Heart right ventricle (tissue), 16 donors: ENCODE results near the gene TNFAIP2. TPM values are rescaled to one million over a fixed set of nuclear protein-coding genes. Genes with fewer than 3 reads are reported as not detected.

Source experiments
- ATAC-seq, 8 donors: fragments of 200-7000 bp; cut with Tn5 transposase; one replicate each; pipeline ENCODE4 v1.9.1; 2020; ENCODE audit warnings: mild to moderate bottlenecking in 8 of 8, moderate library complexity in 8 of 8, moderate number of reproducible peaks in 1 of 8
- DNase-seq, 2 donors: peaks; one replicate each; pipeline ENCODE4 v3.0.0-alpha.2; 2020
- H3K27ac ChIP-seq, 10 donors: fragments of 200-600 bp; sonication (generic) in 2 of 10; one replicate each; pipeline versions ENCODE4 v1.5.0 to v1.8.0; 2020 to 2022; ENCODE audit warnings: mild to moderate bottlenecking in 3 of 10
- H3K27me3 ChIP-seq, 7 donors: fragments of 200-600 bp; one replicate each; pipeline ENCODE4 v1.8.0; 2021 to 2022; ENCODE audit warnings: mild to moderate bottlenecking in 2 of 7
- H3K36me3 ChIP-seq, 9 donors: fragments of 200-600 bp; sonication (generic) in 1 of 9; one replicate each; pipeline versions ENCODE4 v1.5.0 to v1.8.0; 2020 to 2022; ENCODE audit warnings: mild to moderate bottlenecking in 2 of 9
- H3K4me1 ChIP-seq, 9 donors: fragments of 200-600 bp; sonication (generic) in 1 of 9; one replicate each; pipeline versions ENCODE4 v1.5.0 to v1.8.0; 2020 to 2022; ENCODE audit warnings: mild to moderate bottlenecking in 4 of 9
- H3K4me3 ChIP-seq, 10 donors: fragments of 200-600 bp; sonication (generic) in 2 of 10; one replicate each; pipeline versions ENCODE4 v1.5.0 to v1.8.0; 2020 to 2022; ENCODE audit warnings: mild to moderate bottlenecking in 7 of 10, moderate library complexity in 2 of 10
- H3K9me3 ChIP-seq, 11 donors: fragments of 200-600 bp in 10 of 11; sonication (generic) in 2 of 11; one replicate each; pipeline versions ENCODE4 v1.5.0 to v1.8.0; 2013 to 2022; ENCODE audit warnings: mild to moderate bottlenecking in 2 of 11, control low read depth in 1 of 11, moderate library complexity in 1 of 11
- WGBS, 2 donors: extraction: QIAGEN DNeasy Blood & Tissue Kit; methylation state at CpG; one replicate each; pipeline ENCODE4 v1.1.7; 2013; ENCODE audit warnings: inconsistent platforms in 1 of 2; 5-methylcytosine and 5-hydroxymethylcytosine counted together
- intact Hi-C, 10 donors: fragments of 100-400 bp; cut with DNase I; formaldehyde crosslinking; loops; one replicate each; pipeline versions ENCODE4 v1.11.1 to v1.14.2; 2022
- polyA plus RNA-seq, 2 donors: library from polyadenylated mRNA; stranded (reverse); fragments of 200-250 nt; gene quantifications; one replicate each; pipeline ENCODE4 v1.2.3, GENCODE V29; 2013
- total RNA-seq, 10 donors: library from RNA; stranded (reverse); fragmentation: NEBNext Ultra II Directional in 3 of 10; extraction: Animal tissue kit (Norgen Biotek cat#: 25700) in 3 of 10; gene quantifications; one replicate each; pipeline versions ENCODE4 v1.2.1 to v1.2.4, GENCODE V29; 2021 to 2023
- TF ChIP-seq, protein P1 (sequence below), 9 donors: fragments of 200-600 bp; sonication (generic) in 2 of 9; IDR thresholded peaks; one replicate each; pipeline versions ENCODE4 v1.5.0 to v1.8.0; 2021 to 2022; ENCODE audit warnings: antibody characterized with exemption in 9 of 9, mild to moderate bottlenecking in 5 of 9, moderate library complexity in 1 of 9
- donor health status: Arrhythmogenic right ventricular cardiomyopathy.
- donor health status: ischemic (EF 13 %, LVEDD 7.1; RV severe dilation, severe dysfunction).
- donor health status: healthy with polysubstance abuse.
- donor health status: DM: no; HTN: yes; CAD: no.
- donor health status: DM: no; HTN: no; CAD: no.
- donor health status: ischemic (EF 25% LVEDD 6.9; RV normal size, moderate dysfunction).
- donor health status: ischemic (EF 25% LVEDD 5.7; RV mildly dilated, moderate dysfunction).
- donor health status: healthy.
- donor health status: DM: yes; HTN: yes; CAD: no.
- donor health status: Ischemic cardiomyopathy.
- donor health status: ischemic (EF 35%, LVEDD 5.7; RV mildly dilated, moderate dysfunction).
- donor health status: nonischemic (EF 11% LVEDD 7.7; RV severe dilation, severe dysfunction).
- donor health status: DM: yes; HTN: yes; CAD: no.
- donor health status: PGD.
- donor health status: ischemic (EF 29% LVEDD 5.4; RV normal size, mild dysfunction).
- donor health status: nonischemic (EF 23%, LVEDD 6.1; RV moderate dilation, normal function).

Gene TNFAIP2
- total and polyA plus RNA-seq, 12 donors: 21.8 to 138 (median 42.0) TPM

DNA sequence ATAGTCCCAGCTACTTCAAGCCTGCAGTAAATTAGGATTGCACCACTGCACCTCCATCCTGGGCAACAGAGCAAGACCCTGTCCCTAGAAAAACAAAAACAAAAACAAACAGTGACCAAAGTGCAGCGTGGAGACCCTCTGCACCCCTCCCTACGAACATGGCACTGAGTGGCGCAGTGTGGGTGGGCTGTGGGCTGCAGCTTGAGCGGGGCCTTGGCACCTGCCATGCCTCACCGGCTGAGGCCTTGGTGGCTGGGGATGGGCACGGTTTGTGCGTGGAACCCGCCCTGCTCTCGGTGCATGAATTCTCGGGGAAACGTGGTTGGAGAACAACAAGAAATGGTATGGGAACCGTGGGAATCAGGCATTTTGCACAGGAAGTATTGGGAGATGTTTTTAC lies 60.8 kb downstream of the TNFAIP2 start:
- TF ChIP-seq, protein P1, sequence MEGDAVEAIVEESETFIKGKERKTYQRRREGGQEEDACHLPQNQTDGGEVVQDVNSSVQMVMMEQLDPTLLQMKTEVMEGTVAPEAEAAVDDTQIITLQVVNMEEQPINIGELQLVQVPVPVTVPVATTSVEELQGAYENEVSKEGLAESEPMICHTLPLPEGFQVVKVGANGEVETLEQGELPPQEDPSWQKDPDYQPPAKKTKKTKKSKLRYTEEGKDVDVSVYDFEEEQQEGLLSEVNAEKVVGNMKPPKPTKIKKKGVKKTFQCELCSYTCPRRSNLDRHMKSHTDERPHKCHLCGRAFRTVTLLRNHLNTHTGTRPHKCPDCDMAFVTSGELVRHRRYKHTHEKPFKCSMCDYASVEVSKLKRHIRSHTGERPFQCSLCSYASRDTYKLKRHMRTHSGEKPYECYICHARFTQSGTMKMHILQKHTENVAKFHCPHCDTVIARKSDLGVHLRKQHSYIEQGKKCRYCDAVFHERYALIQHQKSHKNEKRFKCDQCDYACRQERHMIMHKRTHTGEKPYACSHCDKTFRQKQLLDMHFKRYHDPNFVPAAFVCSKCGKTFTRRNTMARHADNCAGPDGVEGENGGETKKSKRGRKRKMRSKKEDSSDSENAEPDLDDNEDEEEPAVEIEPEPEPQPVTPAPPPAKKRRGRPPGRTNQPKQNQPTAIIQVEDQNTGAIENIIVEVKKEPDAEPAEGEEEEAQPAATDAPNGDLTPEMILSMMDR (IDR thresholded peaks at IDR 0.05): no peak
- Histone ChIP-seq H3K4me3 (no peak overlapping the region), H3K4me1 (peaks cover 0 to 7% (median 6%) of the 10 kb centered on the region in 9 donors), H3K36me3 (no peaks in the 10 kb centered on the region), H3K27ac (no peak overlapping the region), H3K27me3 (peaks cover 0 to 37% (median 28%) of the 10 kb centered on the region in 7 donors), H3K9me3 (no peaks in the 10 kb centered on the region)
- DNase-seq (no peak), ATAC-seq (no peak)
- intact Hi-C loops: loop anchor here in 4 of 10 donors (2.0 to 10.0 kb wide), 3 partner anchors 79 to 111 kb away; no protein-coding TSS in a partner anchor
- 83 to 88% methylated on average over 12 of the region's 12 CpGs for WGBS, 2 donors

DNA sequence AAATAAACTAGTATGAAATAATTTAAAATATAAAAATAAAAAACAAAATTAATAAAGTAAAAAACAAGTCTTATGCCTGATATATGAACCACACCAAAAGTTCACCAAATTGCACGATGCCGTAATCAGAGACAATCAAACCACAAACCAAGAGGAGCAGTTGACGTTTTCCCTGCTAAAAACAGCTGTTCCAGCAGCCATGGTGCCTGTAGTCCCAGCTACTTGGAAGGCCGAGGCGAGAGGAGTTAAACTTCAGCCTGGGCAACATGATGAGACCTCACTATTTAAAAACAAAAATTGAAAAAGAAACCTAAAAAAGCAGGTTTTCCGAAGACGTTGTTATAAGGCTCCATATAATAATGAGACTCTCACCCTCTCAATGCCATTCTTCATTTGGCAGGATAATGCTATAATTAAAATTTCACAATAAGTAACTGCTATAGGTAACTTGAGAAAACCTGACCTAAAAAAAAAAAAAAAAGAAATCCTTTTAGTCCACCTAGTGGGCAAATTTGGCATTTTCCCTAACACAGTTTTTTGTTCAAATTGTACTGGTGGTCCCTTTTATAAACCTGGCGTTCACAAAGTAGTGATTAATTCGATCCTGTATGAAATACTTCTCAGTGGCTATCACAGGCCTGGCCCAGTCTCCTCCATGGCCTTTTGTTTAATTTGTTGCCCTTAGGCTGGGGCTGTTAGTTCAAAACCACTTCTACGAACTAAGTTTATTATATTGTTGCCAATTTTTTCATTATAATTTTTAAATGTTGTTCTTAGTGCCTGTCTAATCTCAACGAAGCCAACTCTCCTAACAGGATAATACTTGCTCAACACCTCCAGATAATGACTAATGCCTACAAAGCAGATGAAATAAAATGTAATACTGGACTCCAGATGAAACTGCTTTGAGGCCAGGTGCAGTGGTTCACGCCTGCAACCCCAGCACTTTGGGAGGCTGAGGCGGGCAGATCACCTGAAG lies 62.1 kb downstream of the TNFAIP2 start:
- Histone ChIP-seq H3K27ac (no peak overlapping the region), H3K36me3 (no peaks in the 10 kb centered on the region), H3K9me3 (no peaks in the 10 kb centered on the region), H3K4me1 (peaks cover 0 to 12% (median 10%) of the 10 kb centered on the region in 9 donors), H3K4me3 (no peak overlapping the region), H3K27me3 (peaks cover 0 to 50% (median 32%) of the 10 kb centered on the region in 7 donors)
- WGBS, 2 donors: 66 to 71% methylated on average over 13 of the region's 13 CpGs
- TF ChIP-seq, protein P1 (IDR thresholded peaks at IDR 0.05): peak; percentile 52 to 73 (median 66)
- DNase-seq (no peak), ATAC-seq (no peak)
- intact Hi-C loops: loop anchor here (1.0 to 10.0 kb wide), 9 partner anchors 78 to 109 kb away; no protein-coding TSS in a partner anchor

DNA sequence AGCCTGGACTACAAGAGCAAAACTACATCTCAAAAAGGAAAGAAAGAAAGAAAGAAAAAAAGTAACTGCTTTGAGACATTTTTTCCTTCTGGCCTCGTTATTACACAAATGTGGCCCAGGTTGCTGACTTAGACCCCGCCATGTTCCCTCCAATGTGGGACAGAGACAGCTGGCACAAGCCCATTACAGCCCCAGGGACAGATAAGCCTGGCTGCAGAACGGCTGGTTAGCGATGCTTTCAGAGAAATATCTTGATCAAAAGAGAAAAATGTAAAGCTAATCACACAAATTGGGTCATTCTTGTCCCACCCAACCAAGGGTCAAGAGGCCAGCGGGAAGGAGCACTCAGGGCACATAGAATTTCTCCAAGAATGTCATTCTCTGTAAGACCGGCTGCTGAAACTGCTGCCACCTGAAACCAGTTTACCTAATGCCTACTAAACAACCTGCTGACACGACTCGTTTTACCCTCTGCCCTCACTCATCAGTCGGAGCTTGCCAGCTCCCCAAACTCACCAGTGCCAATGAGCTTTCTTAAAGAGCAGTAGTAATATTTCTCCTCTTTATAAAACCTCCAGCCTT lies 63.1 kb downstream of the TNFAIP2 start:
- Histone ChIP-seq H3K27me3 (peaks cover 0 to 58% (median 32%) of the 10 kb centered on the region in 7 donors), H3K36me3 (no peaks in the 10 kb centered on the region), H3K4me3 (no peak overlapping the region), H3K4me1 (peaks cover 0 to 12% (median 10%) of the 10 kb centered on the region in 9 donors), H3K27ac (no peak overlapping the region), H3K9me3 (no peaks in the 10 kb centered on the region)
- TF ChIP-seq, protein P1 (IDR thresholded peaks at IDR 0.05): no peak
- ATAC-seq: no peak
- no peak for DNase-seq
- WGBS, 2 donors: 78 to 82% methylated on average over 9 of the region's 9 CpGs
- intact Hi-C loops: loop anchor here in 8 of 10 donors (1.0 to 10.0 kb wide), 8 partner anchors 79 to 109 kb away; no protein-coding TSS in a partner anchor

Other genes with a start within 250 kb of the TNFAIP2 start
- under 1 TPM in 1 of 10 donors, not detected in 9; 0.40 TPM for gene AMN, start 200.8 kb upstream of the TNFAIP2 start, total RNA-seq
- gene AMN, start 200.8 kb upstream of the TNFAIP2 start, polyA plus RNA-seq: under 1 TPM; 0.15 to 0.17 TPM
- gene CDC42BPB, start 65.9 kb upstream of the TNFAIP2 start, total RNA-seq: 10 to 100 TPM; 60.8 to 83.6 (median 70.1) TPM
- gene CDC42BPB, start 65.9 kb upstream of the TNFAIP2 start, polyA plus RNA-seq: 10 to 100 TPM; 29.6 to 31.2 TPM
- not detected for gene LBHD2, start 39.3 kb upstream of the TNFAIP2 start, total RNA-seq
- gene LBHD2, start 39.3 kb upstream of the TNFAIP2 start, polyA plus RNA-seq: under 1 TPM in 1 of 2 donors, not detected in 1; 0.19 TPM
- 1 to 10 TPM in 2 of 10 donors, under 1 TPM in 4, not detected in 4; 0.16 to 2.0 (median 0.48) TPM for gene EXOC3L4, start 28.7 kb upstream of the TNFAIP2 start, total RNA-seq
- 1 to 10 TPM in 1 of 2 donors, under 1 TPM in 1; 0.51 to 1.2 TPM for gene EXOC3L4, start 28.7 kb upstream of the TNFAIP2 start, polyA plus RNA-seq
- gene EIF5, start 210.8 kb downstream of the TNFAIP2 start, total RNA-seq: 100 to 1,000 TPM; 163 to 323 (median 243) TPM
- gene EIF5, start 210.8 kb downstream of the TNFAIP2 start, polyA plus RNA-seq: 100 to 1,000 TPM in 1 of 2 donors, 10 to 100 TPM in 1; 56.7 to 125 TPM